Left renal cortex interstitium (tissue), 4 donors: ENCODE results near the gene SPATS2L. TPM values are rescaled to one million over a fixed set of nuclear protein-coding genes. Genes with fewer than 3 reads are reported as not detected.

Source experiments
- DNase-seq, 4 donors: peaks; one replicate each; pipeline ENCODE4 v3.0.0-alpha.2; 2013; ENCODE audit warnings: low read depth in 4 of 4, low spot score in 2 of 4, missing footprints in 1 of 4
- polyA plus RNA-seq, 4 donors: library from polyadenylated mRNA; unstranded; fragments of 120-200 nt; gene quantifications; one replicate each; pipeline ENCODE4 v1.2.1, GENCODE V29; 2013; ENCODE audit not compliant: insufficient read length in 4 of 4

Gene SPATS2L
- polyA plus RNA-seq, 4 donors, result 127 to 149 (median 136) TPM

- no peak for DNase-seq
Observed at GRCh38 chr2:200367155-200367554, 60.7 kb downstream of the SPATS2L start.

GRCh38 chr2:200369886-200370285 is 63.4 kb downstream of the SPATS2L start:
- no peak for DNase-seq

- DNase-seq, result no peak
Observed at GRCh38 chr2:200373231-200373630, 66.7 kb downstream of the SPATS2L start.

- DNase-seq, result no peak
Observed at GRCh38 chr2:200373973-200374416, 67.5 kb downstream of the SPATS2L start.

GRCh38 chr2:200376513-200377354 is 70.2 kb downstream of the SPATS2L start:
- no peak for DNase-seq

- DNase-seq, result no peak
Observed at GRCh38 chr2:200377355-200378336, 71.2 kb downstream of the SPATS2L start.

- DNase-seq, result no peak
Observed at GRCh38 chr2:200378652-200379290, 72.3 kb downstream of the SPATS2L start.

- DNase-seq, result no peak
Observed at GRCh38 chr2:200379481-200380090, 73.1 kb downstream of the SPATS2L start.

GRCh38 chr2:200380091-200380561 is 73.6 kb downstream of the SPATS2L start:
- DNase-seq, result no peak

- no peak for DNase-seq
Observed at GRCh38 chr2:200380833-200381542, 74.5 kb downstream of the SPATS2L start.

GRCh38 chr2:200382874-200383273 is 76.4 kb downstream of the SPATS2L start:
- DNase-seq, result no peak

- DNase-seq, result no peak
Observed at GRCh38 chr2:200383380-200384110, 77.1 kb downstream of the SPATS2L start.

GRCh38 chr2:200385063-200385635 is 78.7 kb downstream of the SPATS2L start:
- DNase-seq, result no peak

GRCh38 chr2:200393191-200393590 is 86.7 kb downstream of the SPATS2L start:
- no peak for DNase-seq

- no peak for DNase-seq
Observed at GRCh38 chr2:200394045-200394444, 87.6 kb downstream of the SPATS2L start.

- DNase-seq, result no peak
Observed at GRCh38 chr2:200396781-200397242, 90.3 kb downstream of the SPATS2L start.

GRCh38 chr2:200397785-200398184 is 91.3 kb downstream of the SPATS2L start:
- DNase-seq, result no peak

GRCh38 chr2:200399046-200399445 is 92.6 kb downstream of the SPATS2L start:
- no peak for DNase-seq
